ENCODE measurements around the gene PCDH10.

PCDH10 gene

GRCh38 chr4:133154725-133155124 is 5.6 kb downstream of the PCDH10 start:
- H3K4me1 ChIP-seq (ENCODE audit: low read length), result peaks cover 3% of the 10 kb centered on the region; the same call in 1 of the 2 replicates
- no peaks in the 10 kb centered on the region for H4K20me1 ChIP-seq (ENCODE audit: insufficient read depth, low read length)
- peaks cover 10% of the 10 kb centered on the region; the same call in 1 of the 2 replicates for H3K9me3 ChIP-seq (ENCODE audit: insufficient read depth, low read length)
- no peak overlapping the region for H3K9ac ChIP-seq (ENCODE audit: low read length)
- no peaks in the 10 kb centered on the region for H3K27me3 ChIP-seq (ENCODE audit: low read depth, low read length)
- peak; percentile 91 for TF ChIP-seq CTCF (IDR thresholded peaks at IDR 0.05; ENCODE audit: low read depth, low read length)
- no peak for TF ChIP-seq EZH2phosphoT487 (IDR thresholded peaks at IDR 0.05; ENCODE audit: low read depth)
- H3K36me3 ChIP-seq (replicated peaks; ENCODE audit: low read depth, low read length), result no peaks in the 10 kb centered on the region
- H3K79me2 ChIP-seq (ENCODE audit: low read length), result no peaks in the 10 kb centered on the region
- no peak overlapping the region for H3K27ac ChIP-seq (ENCODE audit: low read length)
- peak overlapping the region; percentile 55; the same call in 1 of the 2 replicates for H2AFZ ChIP-seq (ENCODE audit: low read depth, low read length)
- H3K4me2 ChIP-seq (ENCODE audit: low read length), result peak overlapping the region; percentile 36
- peak overlapping the region; percentile 20 for H3K4me3 ChIP-seq (ENCODE audit: low read length)

- H3K27me3 ChIP-seq (ENCODE audit: low read depth, low read length), result no peaks in the 10 kb centered on the region
- no peaks in the 10 kb centered on the region for H4K20me1 ChIP-seq (ENCODE audit: insufficient read depth, low read length)
- TF ChIP-seq CTCF (IDR thresholded peaks at IDR 0.05; ENCODE audit: low read depth, low read length) (no peak), EZH2phosphoT487 (IDR thresholded peaks at IDR 0.05; ENCODE audit: low read depth) (no peak)
- no peaks in the 10 kb centered on the region for H3K79me2 ChIP-seq (ENCODE audit: low read length)
- H3K9me3 ChIP-seq (ENCODE audit: insufficient read depth, low read length), result peaks cover 5% of the 10 kb centered on the region; the same call in 1 of the 2 replicates
- no peak overlapping the region for H3K4me3 ChIP-seq (ENCODE audit: low read length)
- H3K4me2 ChIP-seq (ENCODE audit: low read length), result no peak overlapping the region
- H3K36me3 ChIP-seq (replicated peaks; ENCODE audit: low read depth, low read length), result no peaks in the 10 kb centered on the region
- H3K9ac ChIP-seq (ENCODE audit: low read length), result no peak overlapping the region
- H3K27ac ChIP-seq (ENCODE audit: low read length), result no peak overlapping the region
- peaks cover 3% of the 10 kb centered on the region; the same call in 1 of the 2 replicates for H3K4me1 ChIP-seq (ENCODE audit: low read length)
- peak overlapping the region; percentile 33; the same call in 1 of the 2 replicates for H2AFZ ChIP-seq (ENCODE audit: low read depth, low read length)
These were observed 7.0 kb downstream of the PCDH10 start for GRCh38 chr4:133156096-133156495.

DNA sequence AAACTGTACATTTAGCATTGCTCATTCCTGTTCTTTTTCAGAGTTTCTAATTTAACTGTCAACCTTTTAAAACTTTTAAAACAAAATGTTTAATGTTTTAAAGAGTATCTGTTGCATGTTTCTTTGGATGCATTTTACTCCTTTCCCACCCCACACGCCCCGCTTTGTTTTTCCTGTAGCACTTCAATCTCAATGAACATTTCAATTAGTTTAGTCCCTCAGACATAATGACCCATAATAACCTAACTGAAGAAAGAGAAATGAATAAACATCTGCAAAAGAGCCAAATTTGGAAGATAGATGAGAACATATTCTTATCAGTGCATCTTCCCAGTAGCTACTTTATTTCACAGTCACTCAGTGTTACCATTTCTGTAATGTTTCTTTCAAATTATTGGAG is 7.5 kb downstream of the PCDH10 start:
- no peak overlapping the region for H3K4me2 ChIP-seq (ENCODE audit: low read length)
- H4K20me1 ChIP-seq (ENCODE audit: insufficient read depth, low read length), result no peaks in the 10 kb centered on the region
- no peak overlapping the region for H3K27ac ChIP-seq (ENCODE audit: low read length)
- no peaks in the 10 kb centered on the region for H3K79me2 ChIP-seq (ENCODE audit: low read length)
- no peaks in the 10 kb centered on the region for H3K36me3 ChIP-seq (replicated peaks; ENCODE audit: low read depth, low read length)
- H3K4me3 ChIP-seq (ENCODE audit: low read length), result no peak overlapping the region
- TF ChIP-seq CTCF (IDR thresholded peaks at IDR 0.05; ENCODE audit: low read depth, low read length) (no peak), EZH2phosphoT487 (IDR thresholded peaks at IDR 0.05; ENCODE audit: low read depth) (no peak)
- H2AFZ ChIP-seq (ENCODE audit: low read depth, low read length), result no peak overlapping the region
- peaks cover under 1% of the 10 kb centered on the region; the same call in 1 of the 2 replicates for H3K9me3 ChIP-seq (ENCODE audit: insufficient read depth, low read length)
- no peak overlapping the region for H3K9ac ChIP-seq (ENCODE audit: low read length)
- peaks cover 3% of the 10 kb centered on the region; the same call in 1 of the 2 replicates for H3K4me1 ChIP-seq (ENCODE audit: low read length)
- no peaks in the 10 kb centered on the region for H3K27me3 ChIP-seq (ENCODE audit: low read depth, low read length)

GRCh38 chr4:133157460-133158160 is 8.5 kb downstream of the PCDH10 start:
- H3K9me3 ChIP-seq (ENCODE audit: insufficient read depth, low read length), result no peaks in the 10 kb centered on the region
- no peaks in the 10 kb centered on the region for H3K27me3 ChIP-seq (ENCODE audit: low read depth, low read length)
- no peak overlapping the region for H3K9ac ChIP-seq (ENCODE audit: low read length)
- no peaks in the 10 kb centered on the region for H3K79me2 ChIP-seq (ENCODE audit: low read length)
- H3K4me3 ChIP-seq (ENCODE audit: low read length), result peak overlapping the region; percentile 33; the same call in 1 of the 2 replicates
- peak overlapping the region; percentile 48 for H3K4me2 ChIP-seq (ENCODE audit: low read length)
- no peak for TF ChIP-seq CTCF (IDR thresholded peaks at IDR 0.05; ENCODE audit: low read depth, low read length)
- TF ChIP-seq EZH2phosphoT487 (IDR thresholded peaks at IDR 0.05; ENCODE audit: low read depth), result no peak
- H3K36me3 ChIP-seq (replicated peaks; ENCODE audit: low read depth, low read length), result no peaks in the 10 kb centered on the region
- no peak overlapping the region for H2AFZ ChIP-seq (ENCODE audit: low read depth, low read length)
- no peaks in the 10 kb centered on the region for H4K20me1 ChIP-seq (ENCODE audit: insufficient read depth, low read length)
- H3K4me1 ChIP-seq (ENCODE audit: low read length), result peaks cover 3% of the 10 kb centered on the region; the same call in 1 of the 2 replicates
- H3K27ac ChIP-seq (ENCODE audit: low read length), result no peak overlapping the region

Data from OCI-LY3 (cell line).